Uterus (tissue), 2 donors: Measurements from ENCODE around the gene KRT5.

Source experiments
- CTCF ChIP-seq, 4 experiments: fragments of 200-600 bp in 2 of 4; fragments of 450-650 bp in 2 of 4; sonication (generic) in 2 of 4; IDR thresholded peaks; one replicate each; pipeline ENCODE4 v1.5.1; 2016 to 2019; ENCODE audit warnings: antibody characterized with exemption in 4 of 4, mild to moderate bottlenecking in 2 of 4, moderate library complexity in 1 of 4
- POLR2A ChIP-seq, 2 donors: fragments of 450-650 bp; IDR thresholded peaks; one replicate each; pipeline ENCODE4 v1.6.1; 2016; ENCODE audit warnings: antibody characterized with exemption in 2 of 2, mild to moderate bottlenecking in 1 of 2, moderate library complexity in 1 of 2

DNA sequence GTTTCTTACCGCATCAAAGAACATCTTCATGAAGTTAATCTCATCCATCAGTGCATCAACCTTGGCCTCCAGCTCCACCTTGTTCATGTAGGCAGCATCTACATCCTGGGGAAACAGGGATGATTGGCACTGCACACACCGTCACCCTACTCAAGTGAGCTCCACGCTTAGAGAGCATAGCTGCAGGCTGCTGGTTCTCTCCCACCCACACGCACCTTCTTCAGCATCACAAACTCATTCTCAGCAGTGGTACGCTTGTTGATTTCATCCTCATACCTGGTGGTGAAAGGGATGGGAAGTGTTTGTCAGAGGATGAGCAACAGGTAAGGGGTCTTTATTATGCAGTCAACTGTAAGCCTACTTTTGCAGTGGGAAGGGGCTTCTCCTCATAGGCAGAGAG lies 2.3 kb downstream of the KRT5 start:
- no peak for TF ChIP-seq POLR2A (IDR thresholded peaks at IDR 0.05)
- TF ChIP-seq CTCF (IDR thresholded peaks at IDR 0.05): no peak
